Measurements from ENCODE around the gene PDIA4.

GRCh38 chr7:148978091-148978490 lies 50.2 kb downstream of the PDIA4 start:
- TF ChIP-seq, protein P1, sequence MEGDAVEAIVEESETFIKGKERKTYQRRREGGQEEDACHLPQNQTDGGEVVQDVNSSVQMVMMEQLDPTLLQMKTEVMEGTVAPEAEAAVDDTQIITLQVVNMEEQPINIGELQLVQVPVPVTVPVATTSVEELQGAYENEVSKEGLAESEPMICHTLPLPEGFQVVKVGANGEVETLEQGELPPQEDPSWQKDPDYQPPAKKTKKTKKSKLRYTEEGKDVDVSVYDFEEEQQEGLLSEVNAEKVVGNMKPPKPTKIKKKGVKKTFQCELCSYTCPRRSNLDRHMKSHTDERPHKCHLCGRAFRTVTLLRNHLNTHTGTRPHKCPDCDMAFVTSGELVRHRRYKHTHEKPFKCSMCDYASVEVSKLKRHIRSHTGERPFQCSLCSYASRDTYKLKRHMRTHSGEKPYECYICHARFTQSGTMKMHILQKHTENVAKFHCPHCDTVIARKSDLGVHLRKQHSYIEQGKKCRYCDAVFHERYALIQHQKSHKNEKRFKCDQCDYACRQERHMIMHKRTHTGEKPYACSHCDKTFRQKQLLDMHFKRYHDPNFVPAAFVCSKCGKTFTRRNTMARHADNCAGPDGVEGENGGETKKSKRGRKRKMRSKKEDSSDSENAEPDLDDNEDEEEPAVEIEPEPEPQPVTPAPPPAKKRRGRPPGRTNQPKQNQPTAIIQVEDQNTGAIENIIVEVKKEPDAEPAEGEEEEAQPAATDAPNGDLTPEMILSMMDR (IDR thresholded peaks at IDR 0.05) = no peak
- TF ChIP-seq POLR2AphosphoS5 (IDR thresholded peaks at IDR 0.05) = no peak
- no peak for TF ChIP-seq POLR2A (IDR thresholded peaks at IDR 0.05)
